GM10266 (cell line): Measurements from ENCODE around the gene TPO.

Experiments
- DNase-seq: peaks from one replicate; pipeline ENCODE4 v3.0.0; 2012; ENCODE audit errors: extremely low spot score
- TF ChIP-seq, protein P1 (sequence below): IDR thresholded peaks from 2 replicates; pipeline ENCODE4 v1.5.1; 2012; ENCODE audit warnings: mild to moderate bottlenecking, low read depth; ENCODE audit not compliant: control insufficient read depth, insufficient read depth; ENCODE audit errors: missing control alignments

The TPO gene

DNA sequence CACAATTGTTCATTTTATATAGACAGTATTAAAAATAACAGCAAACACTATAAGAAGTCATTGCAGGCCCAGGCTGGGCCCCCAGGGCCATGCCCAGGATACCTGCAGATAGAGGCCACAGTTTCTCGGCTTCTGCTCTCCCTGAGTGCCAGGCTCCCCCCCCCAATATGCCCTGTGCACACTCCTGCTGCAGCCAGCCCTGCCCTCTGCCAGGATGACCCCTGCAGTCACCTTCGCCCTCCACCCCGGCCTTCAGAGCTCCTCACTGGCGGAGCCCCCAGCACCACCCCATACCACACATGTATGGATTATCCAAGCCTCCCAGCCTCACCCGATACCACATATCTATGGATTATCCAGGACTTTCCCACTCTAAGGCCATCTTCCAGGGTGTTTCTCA, 104.5 kb downstream of the TPO start:
- DNase-seq: no peak
- TF ChIP-seq, protein P1, sequence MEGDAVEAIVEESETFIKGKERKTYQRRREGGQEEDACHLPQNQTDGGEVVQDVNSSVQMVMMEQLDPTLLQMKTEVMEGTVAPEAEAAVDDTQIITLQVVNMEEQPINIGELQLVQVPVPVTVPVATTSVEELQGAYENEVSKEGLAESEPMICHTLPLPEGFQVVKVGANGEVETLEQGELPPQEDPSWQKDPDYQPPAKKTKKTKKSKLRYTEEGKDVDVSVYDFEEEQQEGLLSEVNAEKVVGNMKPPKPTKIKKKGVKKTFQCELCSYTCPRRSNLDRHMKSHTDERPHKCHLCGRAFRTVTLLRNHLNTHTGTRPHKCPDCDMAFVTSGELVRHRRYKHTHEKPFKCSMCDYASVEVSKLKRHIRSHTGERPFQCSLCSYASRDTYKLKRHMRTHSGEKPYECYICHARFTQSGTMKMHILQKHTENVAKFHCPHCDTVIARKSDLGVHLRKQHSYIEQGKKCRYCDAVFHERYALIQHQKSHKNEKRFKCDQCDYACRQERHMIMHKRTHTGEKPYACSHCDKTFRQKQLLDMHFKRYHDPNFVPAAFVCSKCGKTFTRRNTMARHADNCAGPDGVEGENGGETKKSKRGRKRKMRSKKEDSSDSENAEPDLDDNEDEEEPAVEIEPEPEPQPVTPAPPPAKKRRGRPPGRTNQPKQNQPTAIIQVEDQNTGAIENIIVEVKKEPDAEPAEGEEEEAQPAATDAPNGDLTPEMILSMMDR: no peak

DNA sequence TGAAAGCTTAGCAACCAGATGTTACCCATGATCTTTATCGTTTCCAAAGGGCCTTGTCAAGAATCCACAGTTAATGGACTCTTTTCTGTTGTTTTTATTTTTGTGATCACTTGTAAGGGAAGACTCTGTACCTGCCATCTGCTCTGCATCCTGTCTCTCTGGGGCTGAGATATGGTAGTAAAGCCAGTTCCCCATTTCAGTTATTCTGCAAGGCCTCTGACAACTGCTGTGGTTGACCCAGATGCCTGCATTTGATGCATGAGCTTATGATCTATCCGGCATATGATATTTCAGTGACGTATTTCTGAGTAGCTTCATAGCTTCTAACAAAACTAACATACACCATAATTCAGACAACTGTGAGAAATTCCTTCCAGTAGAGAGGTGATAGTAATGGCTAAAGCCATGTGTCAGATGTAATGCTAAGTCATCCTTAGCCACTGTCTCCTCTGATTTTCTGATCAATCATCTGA, 105.1 kb downstream of the TPO start:
- TF ChIP-seq, protein P1: no peak

DNA sequence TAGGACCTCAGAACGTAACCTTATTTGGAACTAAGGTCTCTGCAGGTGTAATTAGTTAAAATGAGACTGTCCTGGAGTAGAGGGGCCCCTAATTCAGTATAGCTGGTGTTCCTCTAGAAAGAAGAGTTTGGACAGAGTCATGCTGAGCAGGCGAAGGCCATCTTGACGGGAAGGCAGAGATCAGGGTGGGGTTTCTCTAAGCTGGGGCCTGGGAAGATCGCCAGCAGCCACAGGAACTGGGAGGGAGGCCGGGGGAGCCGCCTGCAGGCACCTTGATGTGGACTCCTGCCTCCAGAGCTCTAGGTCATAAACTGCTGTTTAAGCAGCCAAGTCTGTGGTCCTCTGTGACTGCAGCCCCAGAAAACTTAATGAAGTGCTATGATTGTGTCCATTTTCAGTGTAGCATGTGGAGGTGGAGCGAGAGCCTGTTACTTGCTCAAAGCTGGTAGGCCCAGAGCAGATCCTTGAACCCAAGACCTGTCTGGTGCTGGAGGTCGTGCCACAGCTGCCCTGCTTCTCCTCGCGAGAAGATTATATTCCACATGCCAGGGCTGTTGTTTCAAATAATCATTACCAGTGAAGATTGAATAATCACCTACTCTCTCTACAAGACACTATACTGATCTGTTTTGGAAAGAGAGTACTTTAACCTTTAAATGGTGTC, 105.7 kb downstream of the TPO start:
- TF ChIP-seq, protein P1: no peak
- no peak for DNase-seq

More for the DNA sequence above, 105.1 kb downstream of the TPO start:
- DNase-seq: no peak

DNA sequence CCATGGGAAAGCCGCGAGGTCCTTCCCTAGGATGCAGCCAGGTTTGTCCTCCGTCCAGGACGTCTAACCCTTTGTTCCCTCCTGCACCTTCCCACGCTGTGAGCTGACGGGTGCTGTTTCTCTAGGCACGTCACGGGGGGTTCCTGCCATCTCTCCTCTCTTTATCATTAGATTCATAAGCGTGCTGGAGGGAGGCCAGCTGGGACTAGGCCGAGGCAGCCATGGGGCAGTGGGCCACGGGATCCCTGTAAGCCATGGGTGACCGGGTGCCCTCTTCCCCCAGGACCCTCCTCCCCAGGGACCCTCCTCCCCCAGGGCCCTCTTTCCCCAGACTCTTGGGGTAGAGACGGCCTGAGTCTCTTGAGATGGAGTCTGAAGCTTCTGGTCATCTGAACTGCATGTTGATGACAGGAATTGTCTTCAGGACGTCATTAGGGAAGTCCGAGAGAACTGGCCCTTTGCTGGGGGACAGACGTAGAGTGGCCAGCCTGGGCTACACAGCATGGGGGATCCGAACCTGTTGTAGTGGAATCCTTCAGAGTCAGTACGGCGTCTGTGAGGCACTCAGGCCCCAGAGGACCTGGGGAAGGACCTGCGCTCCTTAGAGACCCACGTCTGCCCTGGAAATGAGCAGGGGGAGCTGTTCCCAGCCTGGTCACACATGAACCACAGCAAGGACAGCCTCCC, 108.1 kb downstream of the TPO start:
- TF ChIP-seq, protein P1: no peak

DNA sequence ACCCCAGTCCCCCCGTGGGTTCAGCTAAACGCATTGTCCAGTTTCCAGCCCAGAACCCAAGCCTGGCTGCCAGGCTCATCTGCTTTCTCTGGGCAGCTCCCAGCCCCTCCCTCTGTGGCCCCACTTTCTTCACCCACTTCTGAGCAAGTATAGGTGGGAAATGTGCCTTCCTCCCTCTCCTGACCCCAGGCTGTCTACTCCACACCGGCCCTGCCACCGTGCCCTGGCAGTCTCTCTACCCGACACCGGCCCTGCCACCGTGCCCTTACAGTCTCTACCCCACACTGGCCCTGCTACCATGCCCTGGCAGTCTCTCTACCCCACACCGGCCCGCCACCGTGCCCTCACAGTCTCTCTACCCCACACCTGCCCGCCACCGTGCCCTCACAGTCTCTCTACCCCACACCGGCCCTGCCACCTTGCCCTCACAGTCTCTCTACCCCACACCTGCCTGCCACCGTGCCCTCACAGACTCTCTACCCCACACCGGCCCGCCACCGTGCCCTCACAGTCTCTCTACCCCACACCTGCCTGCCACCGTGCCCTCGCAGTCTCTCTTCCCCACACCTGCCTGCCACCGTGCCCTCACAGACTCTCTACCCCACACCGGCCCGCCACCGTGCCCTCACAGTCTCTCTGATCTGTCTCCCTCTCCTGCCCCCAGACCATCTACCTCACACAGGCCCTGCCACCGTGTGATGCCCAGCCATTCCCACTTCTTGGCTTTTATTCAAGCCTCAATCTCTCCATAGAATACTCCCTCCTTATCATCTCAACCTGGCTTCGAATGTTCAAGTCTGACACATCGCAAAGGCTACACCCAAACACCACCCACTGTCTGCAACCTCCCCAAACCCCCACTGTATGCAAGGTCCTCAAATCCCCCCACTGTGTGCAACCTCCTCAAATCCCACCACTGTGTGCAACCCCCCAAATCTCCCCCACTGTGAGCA, 108.9 kb downstream of the TPO start:
- no peak for DNase-seq
- TF ChIP-seq, protein P1: no peak

More for the DNA sequence above, 108.1 kb downstream of the TPO start:
- DNase-seq: no peak

DNA sequence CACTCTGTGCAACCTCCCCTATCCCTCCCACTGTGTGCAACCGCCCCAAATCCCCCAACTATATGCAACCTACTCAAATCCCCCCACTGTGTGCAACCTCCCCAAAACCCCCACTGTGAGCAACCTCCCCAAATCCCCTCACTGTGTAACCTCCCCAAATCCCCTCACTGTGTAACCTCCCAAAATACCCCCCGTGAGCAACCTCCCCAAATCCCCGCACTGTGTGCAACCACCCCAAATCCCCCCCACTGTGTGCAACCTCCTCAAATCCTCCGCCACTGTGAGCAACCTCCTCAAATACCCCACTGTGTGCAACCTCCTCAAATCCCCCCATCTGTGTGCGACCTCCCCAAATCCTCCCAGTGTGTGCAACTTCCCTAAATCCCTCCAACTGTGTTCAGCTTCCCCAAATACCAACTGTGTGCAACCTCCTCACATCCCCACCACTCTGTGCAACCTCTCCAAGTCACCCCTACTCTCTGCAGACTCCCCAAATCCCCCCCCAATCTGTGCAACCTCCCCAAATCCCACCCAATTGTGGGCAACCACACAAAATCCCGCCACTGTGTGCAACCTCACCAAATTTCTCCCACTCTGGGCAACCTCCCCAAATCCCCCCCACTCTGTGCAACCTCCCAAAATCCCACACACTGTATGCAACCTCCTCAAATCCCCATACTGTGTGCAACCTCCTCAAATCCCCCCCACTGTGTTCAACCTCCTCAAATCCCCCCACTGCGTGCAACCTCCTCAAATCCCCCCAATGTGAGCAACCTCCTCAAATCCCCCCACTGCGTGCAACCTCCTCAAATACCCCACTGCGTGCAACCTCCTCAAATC, 114.1 kb downstream of the TPO start:
- DNase-seq: no peak
- TF ChIP-seq, protein P1: no peak
